Lower leg skin (tissue), 4 donors: ENCODE data around the gene KCTD20. TPM values are rescaled to one million over a fixed set of nuclear protein-coding genes. Genes with fewer than 3 reads are reported as not detected.

Experiments
- DNase-seq, 2 donors: peaks; one replicate each; pipeline ENCODE4 v3.0.0-alpha.2; 2019; ENCODE audit warnings: low spot score in 2 of 2
- H3K4me3 ChIP-seq: fragments of 200-600 bp; sonication (generic); 2 replicates; pipeline ENCODE4 v1.5.1; 2017; ENCODE audit warnings: mild to moderate bottlenecking, low read depth; ENCODE audit not compliant: poor library complexity, severe bottlenecking
- CTCF ChIP-seq, 3 donors: fragments of 450-650 bp; IDR thresholded peaks; one replicate each; pipeline ENCODE4 v1.5.1; 2016; ENCODE audit warnings: antibody characterized with exemption in 3 of 3, mild to moderate bottlenecking in 3 of 3, moderate library complexity in 2 of 3
- POLR2A ChIP-seq, 2 donors: fragments of 450-650 bp; IDR thresholded peaks; one replicate each; pipeline ENCODE4 v1.6.1; 2016 to 2017; ENCODE audit warnings: antibody characterized with exemption in 2 of 2, mild to moderate bottlenecking in 1 of 2, moderate library complexity in 1 of 2
- WGBS, 2 donors: methylation state at CpG; one replicate each; pipeline ENCODE4 v1.1.5; 2018; 5-methylcytosine and 5-hydroxymethylcytosine counted together
- intact Hi-C: fragments of 100-400 bp; cut with DNase I; formaldehyde crosslinking; loops from one replicate; pipeline ENCODE4 v1.15.0; 2023; ENCODE audit warnings: low total_unique reads
- total RNA-seq, 4 donors: library from RNA; depleted of rRNA; stranded (reverse); fragments of >200 nt; gene quantifications; one replicate each; pipeline ENCODE4 v1.1.0, GENCODE V29; 2016

The KCTD20 gene
- total RNA-seq, 4 donors from 2014 or later, result 48.5 to 84.1 (median 56.8) TPM

GRCh38 chr6:36519352-36519751, 76.6 kb downstream of the KCTD20 start:
- intact Hi-C loops, result no loop called here
- no peak for TF ChIP-seq POLR2A (IDR thresholded peaks at IDR 0.05)
- no peak for TF ChIP-seq CTCF (IDR thresholded peaks at IDR 0.05)
- DNase-seq, result no peak
- H3K4me3 ChIP-seq, result no peak overlapping the region

- TF ChIP-seq POLR2A (IDR thresholded peaks at IDR 0.05) (no peak), CTCF (IDR thresholded peaks at IDR 0.05) (no peak)
- WGBS, 2 donors, result 95 to 99% methylated on average over 8 of the region's 8 CpGs
- intact Hi-C loops, result no loop called here
- no peak for DNase-seq
- no peak overlapping the region for H3K4me3 ChIP-seq
These were observed 80.7 kb downstream of the KCTD20 start for GRCh38 chr6:36523451-36523850.

- WGBS, 2 donors, result 82 to 83% methylated on average over 6 of the region's 6 CpGs
- no peak overlapping the region for H3K4me3 ChIP-seq
- no peak for DNase-seq
- TF ChIP-seq POLR2A (IDR thresholded peaks at IDR 0.05) (no peak), CTCF (IDR thresholded peaks at IDR 0.05) (no peak)
- intact Hi-C loops, result no loop called here
These were observed 81.2 kb downstream of the KCTD20 start for GRCh38 chr6:36523936-36524499.

- no peak for DNase-seq
- TF ChIP-seq POLR2A (IDR thresholded peaks at IDR 0.05) (no peak), CTCF (IDR thresholded peaks at IDR 0.05) (no peak)
- H3K4me3 ChIP-seq, result no peak overlapping the region
- WGBS, 2 donors, result 81 to 86% methylated on average over 5 of the region's 5 CpGs
- intact Hi-C loops, result no loop called here
These were observed 82.1 kb downstream of the KCTD20 start for GRCh38 chr6:36524871-36525270.

- WGBS, 2 donors, result 40% methylated on average over 2 of the region's 2 CpGs
These were observed 82.5 kb downstream of the KCTD20 start for GRCh38 chr6:36525346-36525745.

More at GRCh38 chr6:36525346-36525745, 82.5 kb downstream of the KCTD20 start:
- TF ChIP-seq POLR2A (IDR thresholded peaks at IDR 0.05) (no peak), CTCF (IDR thresholded peaks at IDR 0.05) (no peak)
- DNase-seq, result no peak
- intact Hi-C loops, result no loop called here
- H3K4me3 ChIP-seq, result no peak overlapping the region
